ENCODE results near the gene DNAJC7. TPM values are rescaled to one million over a fixed set of nuclear protein-coding genes. Genes with fewer than 3 reads are reported as not detected.
"Not testable (repeated sequence)": the region's sequence is repeated elsewhere in the genome, so short reads cannot be mapped to it uniquely, and the experiment has no call there.

The DNAJC7 gene
- total RNA-seq, 1 donor from 2014 or later = 55.3 TPM

- Histone ChIP-seq H3K4me3 (ENCODE audit: low read length in 3 of 3) (no peak overlapping the region), H3K4me1 (ENCODE audit: control insufficient read depth in 3 of 3, insufficient read depth in 3 of 3, low read length in 3 of 3) (peaks cover 24 to 27% (median 24%) of the 10 kb centered on the region in 3 donors), H3K36me3 (ENCODE audit: control insufficient read depth in 3 of 3, insufficient read depth in 3 of 3, low read length in 3 of 3) (no peaks in the 10 kb centered on the region), H3K9ac (ENCODE audit: low read depth in 1 of 3, low read length in 3 of 3) (no peak overlapping the region), H3K27me3 (ENCODE audit: control insufficient read depth in 3 of 3, insufficient read depth in 3 of 3, low read length in 3 of 3) (no peaks in the 10 kb centered on the region), H3K9me3 (ENCODE audit: control insufficient read depth in 3 of 3, low read length in 3 of 3) (no peaks in the 10 kb centered on the region), H3K27ac (ENCODE audit: low read depth, low read length) (no peak overlapping the region)
Observed at GRCh38 chr17:41942626-41943373, 74.4 kb downstream of the DNAJC7 start.

DNA sequence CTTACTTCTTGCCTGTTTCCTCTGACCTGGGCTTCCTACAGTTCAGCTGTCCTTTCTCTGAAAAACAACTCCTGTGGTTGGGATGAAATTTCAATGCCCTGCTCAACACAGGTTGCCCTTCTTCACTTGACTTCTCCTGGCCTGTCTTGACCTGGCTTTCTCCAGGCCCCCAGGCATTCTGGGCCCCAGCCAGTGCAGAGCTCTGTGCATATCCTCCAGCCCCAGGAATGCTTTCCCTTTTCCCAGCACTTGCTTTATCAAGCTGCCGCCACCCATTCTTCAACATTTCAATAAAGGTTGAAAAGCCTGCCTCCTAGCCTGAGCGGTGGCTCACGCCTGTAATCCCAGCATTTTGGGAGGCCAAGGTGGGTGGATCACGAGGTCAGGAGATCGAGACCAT lies 76.1 kb downstream of the DNAJC7 start:
- Histone ChIP-seq H3K9me3 (ENCODE audit: control insufficient read depth in 3 of 3, low read length in 3 of 3) (no peaks in the 10 kb centered on the region), H3K27me3 (ENCODE audit: control insufficient read depth in 3 of 3, insufficient read depth in 3 of 3, low read length in 3 of 3) (no peaks in the 10 kb centered on the region), H3K9ac (ENCODE audit: low read depth in 1 of 3, low read length in 3 of 3) (no peak overlapping the region), H3K4me3 (ENCODE audit: low read length in 3 of 3) (no peak overlapping the region), H3K27ac (ENCODE audit: low read depth, low read length) (no peak overlapping the region), H3K4me1 (ENCODE audit: control insufficient read depth in 3 of 3, insufficient read depth in 3 of 3, low read length in 3 of 3) (peaks cover 30 to 34% (median 31%) of the 10 kb centered on the region in 3 donors), H3K36me3 (ENCODE audit: control insufficient read depth in 3 of 3, insufficient read depth in 3 of 3, low read length in 3 of 3) (no peaks in the 10 kb centered on the region)

DNA sequence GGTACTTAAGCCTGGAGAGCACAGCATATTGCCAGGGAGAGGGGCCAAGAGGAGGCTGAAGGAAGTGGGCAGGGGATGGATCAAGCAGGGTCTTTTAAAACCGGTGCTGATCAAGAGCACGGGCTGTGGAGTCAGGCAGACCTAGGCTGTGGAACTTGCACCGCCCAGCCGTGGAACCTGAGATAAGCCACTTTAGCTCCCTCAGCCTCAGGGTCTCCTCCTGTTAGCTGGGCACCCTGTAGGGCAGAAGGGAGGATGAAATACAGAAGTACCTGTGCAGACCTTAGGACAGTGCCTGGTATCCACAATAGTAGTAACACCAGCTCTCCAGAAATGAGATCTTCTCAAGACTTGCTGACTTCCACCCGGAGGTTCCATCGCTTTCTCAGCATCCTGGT lies 77.5 kb downstream of the DNAJC7 start:
- Histone ChIP-seq H3K4me1 (ENCODE audit: control insufficient read depth in 3 of 3, insufficient read depth in 3 of 3, low read length in 3 of 3) (peaks cover 30 to 34% (median 31%) of the 10 kb centered on the region in 3 donors), H3K36me3 (ENCODE audit: control insufficient read depth in 3 of 3, insufficient read depth in 3 of 3, low read length in 3 of 3) (no peaks in the 10 kb centered on the region), H3K27me3 (ENCODE audit: control insufficient read depth in 3 of 3, insufficient read depth in 3 of 3, low read length in 3 of 3) (no peaks in the 10 kb centered on the region)

DNA sequence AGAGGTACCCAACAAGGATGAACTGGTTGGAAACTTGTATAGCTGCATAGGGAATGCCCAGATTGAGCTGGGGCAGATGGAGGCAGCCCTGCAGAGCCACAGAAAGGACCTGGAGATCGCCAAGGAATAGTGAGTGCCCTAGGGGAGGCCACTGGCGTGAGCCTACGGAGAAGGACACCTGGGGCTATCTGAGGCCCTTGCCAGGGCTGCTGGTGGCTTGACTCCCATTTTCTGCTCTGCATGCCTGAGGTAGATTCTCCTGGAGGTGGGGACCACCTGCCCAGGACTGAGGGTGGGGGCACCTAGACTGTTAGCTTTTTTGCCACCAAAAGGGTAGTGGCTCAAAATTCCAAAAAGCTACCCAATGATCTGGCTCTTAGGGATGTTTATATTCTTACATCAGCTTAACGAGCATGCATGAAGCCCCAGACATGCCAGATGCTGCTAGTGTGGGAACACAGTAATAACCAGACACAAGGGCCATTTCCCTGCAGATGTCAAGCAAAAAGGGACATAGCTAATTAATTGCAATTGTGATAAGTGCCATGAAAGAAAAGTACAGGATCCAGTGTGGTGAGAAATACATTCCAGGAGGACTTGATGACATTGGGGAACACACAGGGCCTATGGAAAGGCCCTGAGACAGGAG lies 78.1 kb downstream of the DNAJC7 start:
- peaks cover 30 to 34% (median 31%) of the 10 kb centered on the region in 3 donors for H3K4me1 ChIP-seq (ENCODE audit: control insufficient read depth in 3 of 3, insufficient read depth in 3 of 3, low read length in 3 of 3)
- peak overlapping the region; percentile 77 for H3K27ac ChIP-seq (ENCODE audit: low read depth, low read length)
- H3K9ac ChIP-seq (ENCODE audit: low read depth in 1 of 3, low read length in 3 of 3) = peak overlapping the region in 2 of 3 donors; percentile 73 to 78
- H3K9me3 ChIP-seq (ENCODE audit: control insufficient read depth in 3 of 3, low read length in 3 of 3) = no peaks in the 10 kb centered on the region
- no peaks in the 10 kb centered on the region for H3K27me3 ChIP-seq (ENCODE audit: control insufficient read depth in 3 of 3, insufficient read depth in 3 of 3, low read length in 3 of 3)
- H3K4me3 ChIP-seq (ENCODE audit: low read length in 3 of 3) = peak overlapping the region; percentile 5 to 61 (median 20)
- H3K36me3 ChIP-seq (ENCODE audit: control insufficient read depth in 3 of 3, insufficient read depth in 3 of 3, low read length in 3 of 3) = no peaks in the 10 kb centered on the region

More for the DNA sequence above, 77.5 kb downstream of the DNAJC7 start:
- Histone ChIP-seq H3K4me3 (ENCODE audit: low read length in 3 of 3) (peak overlapping the region in 1 of 3 donors; percentile 61), H3K9me3 (ENCODE audit: control insufficient read depth in 3 of 3, low read length in 3 of 3) (no peaks in the 10 kb centered on the region), H3K27ac (ENCODE audit: low read depth, low read length) (no peak overlapping the region), H3K9ac (ENCODE audit: low read depth in 1 of 3, low read length in 3 of 3) (peak overlapping the region in 1 of 3 donors; percentile 33)

- H3K4me1 ChIP-seq (ENCODE audit: control insufficient read depth in 3 of 3, insufficient read depth in 3 of 3, low read length in 3 of 3) = peaks cover 30 to 34% (median 31%) of the 10 kb centered on the region in 3 donors
- peak overlapping the region; percentile 77 for H3K27ac ChIP-seq (ENCODE audit: low read depth, low read length)
- H3K36me3 ChIP-seq (ENCODE audit: control insufficient read depth in 3 of 3, insufficient read depth in 3 of 3, low read length in 3 of 3) = no peaks in the 10 kb centered on the region
- no peaks in the 10 kb centered on the region for H3K27me3 ChIP-seq (ENCODE audit: control insufficient read depth in 3 of 3, insufficient read depth in 3 of 3, low read length in 3 of 3)
- no peaks in the 10 kb centered on the region for H3K9me3 ChIP-seq (ENCODE audit: control insufficient read depth in 3 of 3, low read length in 3 of 3)
- H3K4me3 ChIP-seq (ENCODE audit: low read length in 3 of 3) = peak overlapping the region; percentile 43 to 61 (median 46)
- peak overlapping the region; percentile 2 to 78 (median 73) for H3K9ac ChIP-seq (ENCODE audit: low read depth in 1 of 3, low read length in 3 of 3)
Observed at GRCh38 chr17:41937970-41938954, 79.0 kb downstream of the DNAJC7 start.

DNA sequence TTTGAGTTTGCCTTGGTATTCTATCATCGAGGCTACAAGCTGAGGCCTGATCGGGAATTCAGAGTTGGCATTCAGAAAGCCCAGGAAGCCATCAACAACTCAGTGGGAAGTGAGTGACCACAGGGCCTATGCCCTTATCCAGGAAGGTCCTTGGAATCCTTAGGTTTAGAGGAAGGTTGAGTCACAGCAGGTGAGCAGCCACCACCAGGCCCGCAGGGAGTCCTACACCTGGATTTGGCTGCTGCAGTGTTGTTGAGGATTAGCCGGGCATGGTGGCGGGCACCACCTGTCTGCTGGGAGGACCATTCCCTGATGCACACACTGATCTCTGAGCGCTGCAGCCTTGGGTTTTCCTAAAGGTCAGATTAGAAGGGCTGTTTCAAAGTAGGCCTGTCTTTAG lies 81.6 kb downstream of the DNAJC7 start:
- Histone ChIP-seq H3K27me3 (ENCODE audit: control insufficient read depth in 3 of 3, insufficient read depth in 3 of 3, low read length in 3 of 3) (no peaks in the 10 kb centered on the region), H3K4me3 (ENCODE audit: low read length in 3 of 3) (no peak overlapping the region), H3K9ac (ENCODE audit: low read depth in 1 of 3, low read length in 3 of 3) (no peak overlapping the region), H3K27ac (ENCODE audit: low read depth, low read length) (no peak overlapping the region), H3K9me3 (ENCODE audit: control insufficient read depth in 3 of 3, low read length in 3 of 3) (no peaks in the 10 kb centered on the region), H3K4me1 (ENCODE audit: control insufficient read depth in 3 of 3, insufficient read depth in 3 of 3, low read length in 3 of 3) (peaks cover 29 to 36% (median 34%) of the 10 kb centered on the region in 3 donors), H3K36me3 (ENCODE audit: control insufficient read depth in 3 of 3, insufficient read depth in 3 of 3, low read length in 3 of 3) (no peaks in the 10 kb centered on the region)

DNA sequence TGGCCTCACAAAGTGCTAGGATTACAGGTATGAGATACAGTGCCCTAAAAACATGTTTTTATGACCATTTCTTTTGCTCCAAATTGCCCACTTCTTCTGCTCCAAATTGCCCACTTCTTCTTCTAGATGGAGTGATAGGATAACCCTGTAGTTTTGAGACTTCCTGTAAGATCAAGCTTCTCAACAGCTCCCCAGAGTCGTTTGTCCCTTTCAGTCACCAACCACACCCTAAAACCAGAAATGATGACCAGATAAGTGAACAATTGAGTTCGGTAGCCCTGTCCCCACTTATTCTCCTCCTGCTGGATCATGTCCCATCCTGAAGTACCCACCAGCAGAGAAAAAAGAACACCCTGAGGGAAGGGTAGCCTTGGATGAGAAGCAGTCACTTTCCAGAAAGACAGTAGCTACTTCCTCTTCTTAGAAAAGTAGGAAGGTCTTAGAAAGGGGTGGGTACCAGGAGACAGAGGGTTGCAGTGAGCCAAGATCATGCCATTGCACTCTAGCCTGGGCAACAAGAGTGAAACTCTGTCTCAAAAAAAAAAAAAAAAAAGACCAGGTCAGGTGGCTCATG lies 84.3 kb downstream of the DNAJC7 start:
- no peak overlapping the region for H3K4me3 ChIP-seq (ENCODE audit: low read length in 3 of 3)
- H3K27me3 ChIP-seq (ENCODE audit: control insufficient read depth in 3 of 3, insufficient read depth in 3 of 3, low read length in 3 of 3) = no peaks in the 10 kb centered on the region
- no peak overlapping the region for H3K9ac ChIP-seq (ENCODE audit: low read depth in 1 of 3, low read length in 3 of 3)
- H3K36me3 ChIP-seq (ENCODE audit: control insufficient read depth in 3 of 3, insufficient read depth in 3 of 3, low read length in 3 of 3) = no peaks in the 10 kb centered on the region
- H3K4me1 ChIP-seq (ENCODE audit: control insufficient read depth in 3 of 3, insufficient read depth in 3 of 3, low read length in 3 of 3) = peaks cover 13 to 19% (median 18%) of the 10 kb centered on the region in 3 donors
- no peak overlapping the region for H3K27ac ChIP-seq (ENCODE audit: low read depth, low read length)
- H3K9me3 ChIP-seq (ENCODE audit: control insufficient read depth in 3 of 3, low read length in 3 of 3) = no peaks in the 10 kb centered on the region

- H3K27me3 ChIP-seq (ENCODE audit: control insufficient read depth in 3 of 3, insufficient read depth in 3 of 3, low read length in 3 of 3); H3K9ac ChIP-seq (ENCODE audit: low read depth in 1 of 3, low read length in 3 of 3); H3K36me3 ChIP-seq (ENCODE audit: control insufficient read depth in 3 of 3, insufficient read depth in 3 of 3, low read length in 3 of 3); H3K9me3 ChIP-seq (ENCODE audit: control insufficient read depth in 3 of 3, low read length in 3 of 3); H3K27ac ChIP-seq (ENCODE audit: low read depth, low read length); H3K4me3 ChIP-seq (ENCODE audit: low read length in 3 of 3): not testable (repeated sequence)
- H3K4me1 ChIP-seq (ENCODE audit: control insufficient read depth in 3 of 3, insufficient read depth in 3 of 3, low read length in 3 of 3) = peaks cover 5 to 11% (median 10%) of the 10 kb centered on the region in 3 donors
Observed at GRCh38 chr17:41931715-41932114, 85.5 kb downstream of the DNAJC7 start.

- H3K9me3 ChIP-seq (ENCODE audit: control insufficient read depth in 3 of 3, low read length in 3 of 3); H3K27me3 ChIP-seq (ENCODE audit: control insufficient read depth in 3 of 3, insufficient read depth in 3 of 3, low read length in 3 of 3); H3K36me3 ChIP-seq (ENCODE audit: control insufficient read depth in 3 of 3, insufficient read depth in 3 of 3, low read length in 3 of 3): not testable (repeated sequence)
- peaks cover 5 to 11% (median 10%) of the 10 kb centered on the region in 3 donors for H3K4me1 ChIP-seq (ENCODE audit: control insufficient read depth in 3 of 3, insufficient read depth in 3 of 3, low read length in 3 of 3)
- peak overlapping the region; percentile 84 to 92 (median 91) for H3K4me3 ChIP-seq (ENCODE audit: low read length in 3 of 3)
- peak overlapping the region; percentile 71 to 91 (median 86) for H3K9ac ChIP-seq (ENCODE audit: low read depth in 1 of 3, low read length in 3 of 3)
- H3K27ac ChIP-seq (ENCODE audit: low read depth, low read length) = peak overlapping the region; percentile 76
Observed at GRCh38 chr17:41930833-41931156, 86.4 kb downstream of the DNAJC7 start.
